NCI-H1436 treated with DMSO at 0.1 percent for 48 hours (cell line): ENCODE measurements around the gene TFAP2E.

ENCODE experiments used
- DNase-seq: peaks from one replicate; lab custom pipeline; 2025; lab: John Stamatoyannopoulos, UW

Gene TFAP2E

GRCh38 chr1:35557118-35557610, 15.9 kb upstream of the TFAP2E start, which contains the start of gene KIAA0319L:
Gene KIAA0319L (minus strand): TSS chr1:35557403. CDS start chr1:35554491, 2,912 bp downstream.
- DNase-seq: no peak

- DNase-seq: peak; percentile 70
These were observed 15.3 kb upstream of the TFAP2E start, which contains the start of gene NCDN for GRCh38 chr1:35557611-35558373. Gene NCDN (plus strand): TSS chr1:35557799. CDS start chr1:35558191, 392 bp downstream.

GRCh38 chr1:35558374-35559316, 14.5 kb upstream of the TFAP2E start:
- DNase-seq: no peak

- DNase-seq: no peak
These were observed 13.7 kb upstream of the TFAP2E start for GRCh38 chr1:35559317-35559944.

GRCh38 chr1:35560256-35561225, 12.6 kb upstream of the TFAP2E start:
- DNase-seq: no peak

GRCh38 chr1:35561297-35561971, 11.7 kb upstream of the TFAP2E start:
- no peak for DNase-seq

GRCh38 chr1:35561972-35562680, 11.0 kb upstream of the TFAP2E start:
- DNase-seq: no peak

- DNase-seq: no peak
These were observed 9.9 kb upstream of the TFAP2E start for GRCh38 chr1:35563166-35563565.

GRCh38 chr1:35564037-35564883, 8.9 kb upstream of the TFAP2E start:
- peak; percentile 22 for DNase-seq

GRCh38 chr1:35564884-35565741, 8.0 kb upstream of the TFAP2E start:
- no peak for DNase-seq

- no peak for DNase-seq
These were observed 7.4 kb upstream of the TFAP2E start for GRCh38 chr1:35565742-35566133.

- DNase-seq: no peak
These were observed 5.1 kb upstream of the TFAP2E start for GRCh38 chr1:35567947-35568558.

- DNase-seq: no peak
These were observed 4.1 kb upstream of the TFAP2E start for GRCh38 chr1:35568975-35569395.

GRCh38 chr1:35569936-35570335, 3.2 kb upstream of the TFAP2E start:
- no peak for DNase-seq

- DNase-seq: no peak
These were observed 2.5 kb upstream of the TFAP2E start for GRCh38 chr1:35570589-35571137.

GRCh38 chr1:35571263-35571662, 1.9 kb upstream of the TFAP2E start:
- no peak for DNase-seq

GRCh38 chr1:35572296-35572695, 818 bp upstream of the TFAP2E start:
- no peak for DNase-seq
